GM18505 (cell line): ENCODE results near the gene ZNF124.
"Not testable (repeated sequence)": the region's sequence is repeated elsewhere in the genome, so short reads cannot be mapped to it uniquely, and the experiment has no call there.

ENCODE experiments used
- ATAC-seq: cut with Tn5 transposase; IDR thresholded peaks from one replicate; pipeline ENCODE4 v1.9.1; 2021; ENCODE audit not compliant: unreplicated experiment
- POLR2A ChIP-seq: IDR thresholded peaks from 4 replicates; pipeline ENCODE4 v1.6.1; 2011; ENCODE audit warnings: borderline replicate concordance; ENCODE audit not compliant: insufficient read depth, insufficient read length; ENCODE audit errors: extremely low read depth

The ZNF124 gene

GRCh38 chr1:247171875-247172563 is at the start of gene ZNF124:
Gene ZNF124, minus strand, starts transcription at chr1:247172020. Its CDS starts 143 bp downstream, at chr1:247171877.
- ATAC-seq: peak; percentile 98

- ATAC-seq: not testable (repeated sequence)
Measured at GRCh38 chr1:247220280-247220679, 48.5 kb upstream of the ZNF124 start.

- ATAC-seq: no peak
- TF ChIP-seq POLR2A: no peak
Measured at GRCh38 chr1:247218121-247218651, 46.4 kb upstream of the ZNF124 start.

GRCh38 chr1:247216261-247216660 is 44.4 kb upstream of the ZNF124 start:
- TF ChIP-seq POLR2A: no peak
- no peak for ATAC-seq

- ATAC-seq: no peak
- TF ChIP-seq POLR2A: no peak
Measured at GRCh38 chr1:247212627-247213617, 41.1 kb upstream of the ZNF124 start.

- no peak for TF ChIP-seq POLR2A
- ATAC-seq: peak; percentile 46
Measured at GRCh38 chr1:247212012-247212411, 40.2 kb upstream of the ZNF124 start.

GRCh38 chr1:247211339-247211738 is 39.5 kb upstream of the ZNF124 start:
- ATAC-seq: no peak
- TF ChIP-seq POLR2A: no peak

- peak; percentile 94 for TF ChIP-seq POLR2A
- peak; percentile 92 for ATAC-seq
Measured at GRCh38 chr1:247210376-247211117, 38.7 kb upstream of the ZNF124 start.

GRCh38 chr1:247210062-247210375 is 38.2 kb upstream of the ZNF124 start:
- no peak for TF ChIP-seq POLR2A
- ATAC-seq: peak; percentile 14

GRCh38 chr1:247209396-247209795 is 37.6 kb upstream of the ZNF124 start:
- ATAC-seq: no peak
- TF ChIP-seq POLR2A: no peak

- TF ChIP-seq POLR2A: no peak
- ATAC-seq: no peak
Measured at GRCh38 chr1:247204177-247204647, 32.4 kb upstream of the ZNF124 start.

- TF ChIP-seq POLR2A: no peak
- ATAC-seq: no peak
Measured at GRCh38 chr1:247198781-247199180, 27.0 kb upstream of the ZNF124 start.

GRCh38 chr1:247193958-247194357 is 22.1 kb upstream of the ZNF124 start:
- ATAC-seq: no peak
- TF ChIP-seq POLR2A: no peak
